Kidney epithelial cell (primary cell): ENCODE results near the gene DGLUCY. TPM values are rescaled to one million over a fixed set of nuclear protein-coding genes. Genes with fewer than 3 reads are reported as not detected.

Experiments used
- DNase-seq: peaks from one replicate; pipeline ENCODE4 v3.0.0-alpha.2; 2010; ENCODE audit warnings: low read depth
- H3K27me3 ChIP-seq: 2 replicates; pipeline ENCODE4 v1.6.0; 2011; ENCODE audit warnings: low read length; ENCODE audit not compliant: control insufficient read depth, insufficient read depth
- H3K36me3 ChIP-seq: 2 replicates; pipeline ENCODE4 v1.5.1; 2011; ENCODE audit warnings: low read length; ENCODE audit not compliant: control insufficient read depth, insufficient read depth
- H3K4me3 ChIP-seq: 2 replicates; pipeline ENCODE4 v1.5.1; 2011; ENCODE audit warnings: low read depth, mild to moderate bottlenecking, control low read depth, low read length
- CTCF ChIP-seq: IDR thresholded peaks from 2 replicates; pipeline ENCODE4 v1.5.1; 2011; ENCODE audit warnings: mild to moderate bottlenecking, moderate library complexity, low read length, control low read depth, inconsistent platforms; ENCODE audit not compliant: insufficient read depth, poor library complexity, severe bottlenecking
- total RNA-seq: library from RNA; depleted of rRNA; stranded (reverse); fragments of >200 nt; gene quantifications from 2 replicates; pipeline ENCODE4 v1.2.3, GENCODE V29; 2015

The DGLUCY gene
- total RNA-seq, 1 donor from 2014 or later: 38.1 TPM

GRCh38 chr14:91246051-91246852 lies 132.4 kb downstream of the DGLUCY start:
- no peaks in the 10 kb centered on the region for H3K36me3 ChIP-seq
- no peak for TF ChIP-seq CTCF
- DNase-seq: no peak
- no peaks in the 10 kb centered on the region for H3K27me3 ChIP-seq
- H3K4me3 ChIP-seq: no peak overlapping the region

GRCh38 chr14:91249841-91250616 lies 136.2 kb downstream of the DGLUCY start:
- peak; percentile 93 for DNase-seq
- Histone ChIP-seq H3K27me3 (peaks cover 3% of the 10 kb centered on the region), H3K36me3 (no peaks in the 10 kb centered on the region), H3K4me3 (no peak overlapping the region)
- no peak for TF ChIP-seq CTCF

GRCh38 chr14:91250912-91251311 lies 137.0 kb downstream of the DGLUCY start:
- H3K27me3 ChIP-seq: peaks cover 3% of the 10 kb centered on the region
- DNase-seq: no peak
- H3K4me3 ChIP-seq: no peak overlapping the region
- no peak for TF ChIP-seq CTCF
- no peaks in the 10 kb centered on the region for H3K36me3 ChIP-seq

- peak; percentile 42 for TF ChIP-seq CTCF
- no peak for DNase-seq
Measured at GRCh38 chr14:91252871-91253794, 139.3 kb downstream of the DGLUCY start.

DNA sequence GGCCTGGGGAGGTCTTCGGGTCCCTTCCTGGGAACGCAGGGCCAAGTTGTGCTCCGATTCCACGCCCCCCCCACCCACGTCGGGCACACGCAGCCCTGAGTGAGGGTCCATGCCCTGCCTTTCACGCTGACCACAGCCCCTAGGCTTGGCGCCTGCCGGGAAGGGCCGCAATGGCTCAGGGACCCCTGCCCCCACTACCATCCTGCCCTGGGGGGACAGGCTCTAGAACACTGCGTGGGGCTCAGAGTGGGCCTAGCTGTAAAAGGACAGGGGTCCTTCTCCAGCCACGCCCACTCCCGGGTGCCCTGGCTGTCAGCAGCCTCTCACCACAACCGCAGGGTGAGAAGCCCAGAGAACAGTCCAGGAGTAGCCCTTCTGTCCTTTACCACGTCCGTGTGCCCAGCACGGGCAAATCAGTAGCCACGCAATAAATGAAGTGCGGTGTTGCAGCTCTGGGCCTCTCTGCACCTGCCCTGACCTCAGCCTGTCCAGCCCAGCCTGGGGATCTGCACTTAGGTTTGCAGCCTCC lies 140.0 kb downstream of the DGLUCY start:
- DNase-seq: no peak
- Histone ChIP-seq H3K27me3 (peaks cover 3% of the 10 kb centered on the region), H3K36me3 (no peaks in the 10 kb centered on the region), H3K4me3 (peak overlapping the region; percentile 47)
- TF ChIP-seq CTCF: no peak

More at GRCh38 chr14:91252871-91253794, 139.3 kb downstream of the DGLUCY start:
- H3K4me3 ChIP-seq: peak overlapping the region; percentile 47
- H3K36me3 ChIP-seq: no peaks in the 10 kb centered on the region
- H3K27me3 ChIP-seq: peaks cover 3% of the 10 kb centered on the region
